DOHH2 (cell line): ENCODE data around the gene INSR.

Source experiments
- CTCF ChIP-seq: fragments of 200-600 bp; sonication (generic); IDR thresholded peaks from one replicate; pipeline ENCODE4 v1.5.1; 2014; ENCODE audit warnings: antibody characterized with exemption, mild to moderate bottlenecking, low read depth, low read length; ENCODE audit not compliant: poor library complexity, severe bottlenecking
- EZH2phosphoT487 ChIP-seq: fragments of 200-600 bp; sonication (generic); IDR thresholded peaks from 2 replicates; pipeline ENCODE4 v1.6.1; 2017; ENCODE audit warnings: borderline replicate concordance, mild to moderate bottlenecking, antibody characterized with exemption, low read length, moderate library complexity, mixed read lengths

DNA sequence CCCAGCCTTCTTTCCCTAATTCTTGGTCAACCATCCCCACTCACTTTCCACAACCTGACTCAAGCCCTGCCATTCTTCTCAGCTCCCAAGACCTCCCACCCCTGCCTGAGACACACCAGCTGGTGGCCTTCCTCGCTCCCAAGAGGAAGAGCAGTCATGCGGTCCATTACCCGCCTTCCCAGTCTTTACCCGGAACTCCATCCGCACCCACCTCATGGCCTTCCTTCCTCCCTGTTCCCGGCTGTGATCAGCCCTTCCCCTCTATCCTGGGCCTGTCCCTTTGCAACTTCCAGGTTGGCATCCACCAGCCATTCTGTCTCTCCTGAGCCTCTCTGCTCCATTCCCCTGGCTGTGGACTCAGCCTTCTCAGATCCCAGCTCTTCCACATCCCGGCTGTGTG, 18.6 kb upstream of the INSR start:
- TF ChIP-seq CTCF (no peak), EZH2phosphoT487 (no peak)
